GM18498 (cell line): Measurements from ENCODE around the gene ASAP2.

Experiments used
- ATAC-seq: cut with Tn5 transposase; IDR thresholded peaks from one replicate; pipeline ENCODE4 v1.9.1; 2021; ENCODE audit warnings: mild to moderate bottlenecking, moderate library complexity; ENCODE audit not compliant: unreplicated experiment

ASAP2 gene

GRCh38 chr2:9374071-9374730 lies 167.6 kb downstream of the ASAP2 start:
- ATAC-seq, result no peak

GRCh38 chr2:9375857-9376428 lies 169.3 kb downstream of the ASAP2 start:
- ATAC-seq, result no peak

- no peak for ATAC-seq
Observed at GRCh38 chr2:9377461-9378097, 171.0 kb downstream of the ASAP2 start.

- ATAC-seq, result no peak
Observed at GRCh38 chr2:9378433-9379390, 172.1 kb downstream of the ASAP2 start.

GRCh38 chr2:9379391-9379755 lies 172.8 kb downstream of the ASAP2 start:
- no peak for ATAC-seq

GRCh38 chr2:9380702-9381628 lies 174.4 kb downstream of the ASAP2 start:
- no peak for ATAC-seq

GRCh38 chr2:9382604-9383235 lies 176.1 kb downstream of the ASAP2 start:
- ATAC-seq, result no peak

- no peak for ATAC-seq
Observed at GRCh38 chr2:9384521-9384920, 177.9 kb downstream of the ASAP2 start.

GRCh38 chr2:9385841-9386240 lies 179.2 kb downstream of the ASAP2 start:
- ATAC-seq, result no peak

GRCh38 chr2:9388199-9388681 lies 181.6 kb downstream of the ASAP2 start:
- no peak for ATAC-seq

- ATAC-seq, result no peak
Observed at GRCh38 chr2:9388950-9389911, 182.6 kb downstream of the ASAP2 start.

- no peak for ATAC-seq
Observed at GRCh38 chr2:9390151-9390850, 183.7 kb downstream of the ASAP2 start.

- ATAC-seq, result no peak
Observed at GRCh38 chr2:9390991-9391390, 184.4 kb downstream of the ASAP2 start.

- ATAC-seq, result no peak
Observed at GRCh38 chr2:9391961-9392720, 185.5 kb downstream of the ASAP2 start.

GRCh38 chr2:9392898-9393765 lies 186.5 kb downstream of the ASAP2 start:
- no peak for ATAC-seq

- no peak for ATAC-seq
Observed at GRCh38 chr2:9394816-9395215, 188.2 kb downstream of the ASAP2 start.
